SK-N-SH (cell line): ENCODE measurements around the gene CXXC1. TPM values are rescaled to one million over a fixed set of nuclear protein-coding genes. Genes with fewer than 3 reads are reported as not detected.

Experiments used
- CTCF ChIA-PET: fragments of 300-600, 350-600 bp; formaldehyde crosslinking; extraction: SDS; loops from one replicate; lab custom pipeline; 2021; lab: Yijun Ruan, JAX
- POLR2A ChIA-PET: fragments of 350-600 bp; sonication (Branson Sonifier 250); formaldehyde crosslinking; extraction: SDS; loops from one replicate; lab custom pipeline; 2020; ENCODE audit warnings: antibody characterized with exemption, inconsistent platforms; lab: Yijun Ruan, JAX
- DNase-seq: peaks from one replicate; pipeline ENCODE4 v3.0.0; 2012
- H2AFZ ChIP-seq: fragments of 200-600 bp; sonication (generic); 2 replicates; pipeline ENCODE4 v1.8.1; 2016; ENCODE audit warnings: antibody characterized with exemption, mild to moderate bottlenecking, low read depth
- H3F3A ChIP-seq: fragments of 200-600 bp; sonication (generic); replicated peaks from 2 replicates; pipeline ENCODE3; 2016; ENCODE audit warnings: antibody characterized with exemption, mild to moderate bottlenecking; ENCODE audit not compliant: insufficient read depth
- H3K27ac ChIP-seq, 2 experiments: fragments of 200-500 bp in 1 of 2; fragments of 200-600 bp in 1 of 2; sonication (Bioruptor generic) in 1 of 2; sonication (generic), shearing (Covaris generic) in 1 of 2; 2 replicates each; pipeline versions ENCODE4 v1.5.1 to v1.6.1; 2014 to 2016; ENCODE audit warnings: low read depth in 2 of 2, inconsistent platforms in 1 of 2, low read length in 1 of 2, mild to moderate bottlenecking in 1 of 2, mixed read lengths in 1 of 2
- H3K27me3 ChIP-seq: fragments of 200-600 bp; sonication (generic), shearing (Covaris generic); 2 replicates; pipeline ENCODE4 v1.6.1; 2016; ENCODE audit warnings: mixed run types; ENCODE audit not compliant: insufficient read depth
- H3K36me3 ChIP-seq, 2 experiments: fragments of 200-500 bp in 1 of 2; fragments of 200-600 bp in 1 of 2; sonication (Bioruptor generic) in 1 of 2; sonication (generic) in 1 of 2; replicated peaks in 1 of 2; 2 replicates each; pipeline versions ENCODE3 to v1.5.1; 2014 to 2016; ENCODE audit warnings: low read length in 1 of 2, mild to moderate bottlenecking in 1 of 2; ENCODE audit not compliant: insufficient read depth in 2 of 2, control insufficient read depth in 1 of 2
- H3K4me1 ChIP-seq, 2 experiments: fragments of 200-500 bp in 1 of 2; fragments of 200-600 bp in 1 of 2; sonication (Bioruptor generic) in 1 of 2; sonication (generic), shearing (Covaris generic) in 1 of 2; 2 replicates each; pipeline versions ENCODE4 v1.5.1 to v1.6.1; 2014 to 2016; ENCODE audit warnings: low read depth in 1 of 2, low read length in 1 of 2, mixed run types in 1 of 2; ENCODE audit not compliant: insufficient read depth in 2 of 2, control insufficient read depth in 1 of 2
- H3K4me2 ChIP-seq: fragments of 200-600 bp; sonication (generic), shearing (Covaris generic); 2 replicates; pipeline ENCODE4 v1.6.1; 2017; ENCODE audit warnings: mixed run types
- H3K4me3 ChIP-seq, 2 experiments: fragments of 200-500 bp in 1 of 2; fragments of 200-600 bp in 1 of 2; sonication (Bioruptor generic) in 1 of 2; sonication (generic), shearing (Covaris generic) in 1 of 2; 2 replicates each; pipeline versions ENCODE4 v1.5.1 to v1.8.1; 2014 to 2016; ENCODE audit warnings: low read depth in 2 of 2, inconsistent platforms in 1 of 2, low read length in 1 of 2, mild to moderate bottlenecking in 1 of 2, mixed read lengths in 1 of 2, moderate library complexity in 1 of 2
- H3K79me2 ChIP-seq: fragments of 200-600 bp; sonication (generic); 2 replicates; pipeline ENCODE4 v1.8.1; 2017; ENCODE audit warnings: mild to moderate bottlenecking; ENCODE audit not compliant: insufficient read depth
- H3K9ac ChIP-seq: fragments of 200-600 bp; sonication (generic); 2 replicates; pipeline ENCODE4 v1.6.1; 2017; ENCODE audit warnings: mixed run types
- H3K9me2 ChIP-seq: fragments of 200-600 bp; sonication (generic); 2 replicates; pipeline ENCODE4 v1.6.1; 2017; ENCODE audit warnings: mixed run types
- H3K9me3 ChIP-seq: fragments of 200-600 bp; sonication (generic); 2 replicates; pipeline ENCODE4 v1.6.1; 2017; ENCODE audit warnings: mixed run types, mild to moderate bottlenecking, moderate library complexity
- H4K20me1 ChIP-seq: fragments of 200-600 bp; sonication (generic); 2 replicates; pipeline ENCODE4 v1.6.1; 2017; ENCODE audit warnings: mild to moderate bottlenecking, mixed run types; ENCODE audit not compliant: insufficient read depth
- EP300 ChIP-seq, 2 experiments: IDR thresholded peaks; 2 replicates each; pipeline versions ENCODE4 v1.4.0 to v1.6.1; 2012; ENCODE audit warnings: borderline replicate concordance in 1 of 2, low read depth in 1 of 2, low read length in 1 of 2
- EZH2phosphoT487 ChIP-seq: fragments of 200-600 bp; sonication (generic); IDR thresholded peaks from 2 replicates; pipeline ENCODE4 v1.6.1; 2017; ENCODE audit warnings: low read depth, mixed run types, mild to moderate bottlenecking, antibody characterized with exemption, moderate library complexity, borderline replicate concordance
- GABPA ChIP-seq: IDR thresholded peaks from 2 replicates; pipeline ENCODE4 v1.4.0; 2012; ENCODE audit warnings: low read depth, mild to moderate bottlenecking
- MAX ChIP-seq: IDR thresholded peaks from 2 replicates; pipeline ENCODE4 v1.4.0; 2012; ENCODE audit warnings: low read depth
- MEF2A ChIP-seq: IDR thresholded peaks from 2 replicates; pipeline ENCODE4 v1.4.0; 2012; ENCODE audit warnings: low read depth, borderline replicate concordance
- NFIC ChIP-seq: IDR thresholded peaks from 2 replicates; pipeline ENCODE4 v1.4.0; 2012; ENCODE audit warnings: borderline replicate concordance
- RXRA ChIP-seq: IDR thresholded peaks from 2 replicates; pipeline ENCODE4 v1.4.0; 2012; ENCODE audit warnings: low read depth, mild to moderate bottlenecking, borderline replicate concordance
- YY1 ChIP-seq: IDR thresholded peaks from 2 replicates; pipeline ENCODE4 v1.4.0; 2012; ENCODE audit warnings: low read depth, mild to moderate bottlenecking
- ZBTB33 ChIP-seq: IDR thresholded peaks from 2 replicates; pipeline ENCODE4 v1.4.0; 2012; ENCODE audit warnings: low read depth, borderline replicate concordance
- WGBS: methylation state at CpG from one replicate; pipeline ENCODE4 v1.1.6; 2017; ENCODE audit warnings: low lambda C conversion rate; 5-methylcytosine and 5-hydroxymethylcytosine counted together
- polyA plus RNA-seq, 3 experiments: library from polyadenylated mRNA; depleted of rRNA; stranded (reverse); fragments of >200 nt; gene quantifications; 2 replicates each; pipeline ENCODE4 v1.2.3, GENCODE V29; 2012

The CXXC1 gene
- polyA plus RNA-seq, 1 of the 3 experiments (the other 2 are of a cell fraction) = 128 TPM

- H4K20me1 ChIP-seq = no peaks in the 10 kb centered on the region
- H3K27ac ChIP-seq = peak overlapping the region; percentile 18 to 57; a peak in 2 of 4 replicates
- CTCF ChIA-PET = no interaction called here
- no peaks in the 10 kb centered on the region for H3F3A ChIP-seq
- H3K9me2 ChIP-seq = no peaks in the 10 kb centered on the region
- peak overlapping the region; percentile 69 for H3K9ac ChIP-seq
- no peaks in the 10 kb centered on the region for H3K9me3 ChIP-seq
- peaks cover 18% of the 10 kb centered on the region; the same call in 1 of the 2 replicates for H3K79me2 ChIP-seq
- peaks cover 0 to 15% of the 10 kb centered on the region in 2 experiments; a peak in 1 of 4 replicates for H3K4me1 ChIP-seq
- H3K36me3 ChIP-seq = peaks cover 9 to 40% of the 10 kb centered on the region in 2 experiments
- H3K4me3 ChIP-seq = peak overlapping the region; percentile 95 to 97
- DNase-seq = no peak
- H3K4me2 ChIP-seq = peak overlapping the region; percentile 87
- peak overlapping the region; percentile 63 for H2AFZ ChIP-seq
- WGBS = under 1% methylated on average over 27 of the region's 27 CpGs
- POLR2A ChIA-PET = no interaction called here
- no peaks in the 10 kb centered on the region for H3K27me3 ChIP-seq
- no peak for TF ChIP-seq MAX
- TF ChIP-seq MEF2A = no peak
- TF ChIP-seq RXRA = no peak
- no peak for TF ChIP-seq ZBTB33
- no peak for TF ChIP-seq NFIC
- no peak for TF ChIP-seq GABPA
Measured at GRCh38 chr18:50287028-50287440, 458 bp downstream of the CXXC1 start.

- Histone ChIP-seq H3K9ac (peak overlapping the region; percentile 69), H3K79me2 (peaks cover 18% of the 10 kb centered on the region; the same call in 1 of the 2 replicates), H3K9me3 (no peaks in the 10 kb centered on the region), H3K27me3 (no peaks in the 10 kb centered on the region), H4K20me1 (no peaks in the 10 kb centered on the region), H3K36me3 (peaks cover 11 to 40% of the 10 kb centered on the region in 2 experiments), H3K27ac (peak overlapping the region in 1 of 2 experiments; percentile 57; a peak in 2 of 4 replicates), H3K4me3 (peak overlapping the region; percentile 95 to 97), H3K4me2 (peak overlapping the region; percentile 87), H3K4me1 (peaks cover 0 to 18% of the 10 kb centered on the region in 2 experiments; a peak in 1 of 4 replicates), H2AFZ (no peak overlapping the region), H3K9me2 (no peaks in the 10 kb centered on the region), H3F3A (no peaks in the 10 kb centered on the region)
- peak; percentile 73 for DNase-seq
- CTCF ChIA-PET = interaction anchor here (0.8 kb wide), 1 partner anchor 71 kb away, joined by 4 read pairs; no protein-coding TSS in a partner anchor
- TF ChIP-seq GABPA (peak; percentile 62), EZH2phosphoT487 (no peak), EP300 (IDR thresholded peaks at IDR 0.05; ENCODE audit: borderline replicate concordance in 1 of 2, low read depth in 1 of 2, low read length in 1 of 2) (no peak), YY1 (peak; percentile 38; the same call in 1 of the 2 replicates)
- WGBS = 5% methylated on average over 22 of the region's 23 CpGs
- POLR2A ChIA-PET = no interaction called here
Measured at GRCh38 chr18:50286391-50287027, 983 bp downstream of the CXXC1 start.
